Sigmoid colon (tissue), 4 donors: ENCODE data around the gene HMCN1.

Experiments
- POLR2AphosphoS5 ChIP-seq, 4 donors: sonication (generic); formaldehyde crosslinking; IDR thresholded peaks; one replicate each; pipeline ENCODE4 v1.6.1; 2017; ENCODE audit warnings: antibody characterized with exemption in 4 of 4
- TF ChIP-seq, protein P1 (sequence below), 4 experiments: fragments of 450-650 bp in 3 of 4; fragments of 200-600 bp in 1 of 4; IDR thresholded peaks; one replicate each; pipeline ENCODE4 v1.5.1; 2016 to 2019; ENCODE audit warnings: antibody characterized with exemption in 4 of 4, mild to moderate bottlenecking in 3 of 4, moderate library complexity in 2 of 4

DNA sequence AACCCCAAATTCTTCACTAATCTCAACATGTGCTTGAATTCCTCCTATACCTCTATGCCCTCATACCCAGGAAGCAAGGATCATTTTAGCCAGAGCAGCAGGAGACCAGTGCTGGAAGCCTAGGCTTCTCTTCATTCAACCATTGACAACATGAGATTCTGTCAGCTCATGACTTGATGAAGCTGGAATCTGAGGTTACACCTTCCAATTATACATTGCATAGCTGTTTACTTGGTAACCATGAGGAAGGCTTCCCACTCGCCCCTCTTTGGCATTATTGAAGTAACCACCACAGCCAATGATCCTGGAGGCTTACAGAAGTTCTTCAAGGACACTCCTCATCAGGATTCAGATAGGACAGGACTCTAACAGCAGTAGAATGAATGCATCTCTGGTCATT, 480.6 kb downstream of the HMCN1 start:
- TF ChIP-seq, protein P1, sequence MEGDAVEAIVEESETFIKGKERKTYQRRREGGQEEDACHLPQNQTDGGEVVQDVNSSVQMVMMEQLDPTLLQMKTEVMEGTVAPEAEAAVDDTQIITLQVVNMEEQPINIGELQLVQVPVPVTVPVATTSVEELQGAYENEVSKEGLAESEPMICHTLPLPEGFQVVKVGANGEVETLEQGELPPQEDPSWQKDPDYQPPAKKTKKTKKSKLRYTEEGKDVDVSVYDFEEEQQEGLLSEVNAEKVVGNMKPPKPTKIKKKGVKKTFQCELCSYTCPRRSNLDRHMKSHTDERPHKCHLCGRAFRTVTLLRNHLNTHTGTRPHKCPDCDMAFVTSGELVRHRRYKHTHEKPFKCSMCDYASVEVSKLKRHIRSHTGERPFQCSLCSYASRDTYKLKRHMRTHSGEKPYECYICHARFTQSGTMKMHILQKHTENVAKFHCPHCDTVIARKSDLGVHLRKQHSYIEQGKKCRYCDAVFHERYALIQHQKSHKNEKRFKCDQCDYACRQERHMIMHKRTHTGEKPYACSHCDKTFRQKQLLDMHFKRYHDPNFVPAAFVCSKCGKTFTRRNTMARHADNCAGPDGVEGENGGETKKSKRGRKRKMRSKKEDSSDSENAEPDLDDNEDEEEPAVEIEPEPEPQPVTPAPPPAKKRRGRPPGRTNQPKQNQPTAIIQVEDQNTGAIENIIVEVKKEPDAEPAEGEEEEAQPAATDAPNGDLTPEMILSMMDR (IDR thresholded peaks at IDR 0.05): no peak
- no peak for TF ChIP-seq POLR2AphosphoS5 (IDR thresholded peaks at IDR 0.05)
